ENCODE measurements around the gene RNF144B.
A peak's percentile ranks its signal among the peaks of the same experiment; 100 is the strongest.
"Not testable (repeated sequence)": the region's sequence is repeated elsewhere in the genome, so short reads cannot be mapped to it uniquely, and the experiment has no call there.

Gene RNF144B

GRCh38 chr6:18405477-18406293 is 18.5 kb downstream of the RNF144B start:
- no peak for TF ChIP-seq CTCF (IDR thresholded peaks at IDR 0.05; ENCODE audit: low read depth, low read length)
- in situ Hi-C loops (cut with HindIII; ENCODE audit: low sequenced_read_pairs), result no loop called here
- DNase-seq (ENCODE audit: low read depth, low spot score), result peak; percentile 95
- H3K4me3 ChIP-seq (ENCODE audit: low read depth, low read length), result no peak overlapping the region

GRCh38 chr6:18406955-18407749 is 20.0 kb downstream of the RNF144B start:
- no peak for TF ChIP-seq CTCF (IDR thresholded peaks at IDR 0.05; ENCODE audit: low read depth, low read length)
- no peak overlapping the region for H3K4me3 ChIP-seq (ENCODE audit: low read depth, low read length)
- in situ Hi-C loops (cut with HindIII; ENCODE audit: low sequenced_read_pairs), result no loop called here
- DNase-seq (ENCODE audit: low read depth, low spot score), result no peak

- H3K4me3 ChIP-seq (ENCODE audit: low read depth, low read length); in situ Hi-C loops (cut with HindIII; ENCODE audit: low sequenced_read_pairs); DNase-seq (ENCODE audit: low read depth, low spot score): not testable (repeated sequence)
Measured at GRCh38 chr6:18409602-18410001, 22.5 kb downstream of the RNF144B start.

GRCh38 chr6:18410412-18410811 is 23.3 kb downstream of the RNF144B start:
- no peak for TF ChIP-seq CTCF (IDR thresholded peaks at IDR 0.05; ENCODE audit: low read depth, low read length)
- no peak for DNase-seq (ENCODE audit: low read depth, low spot score)
- H3K4me3 ChIP-seq (ENCODE audit: low read depth, low read length), result no peak overlapping the region
- in situ Hi-C loops (cut with HindIII; ENCODE audit: low sequenced_read_pairs), result no loop called here

GRCh38 chr6:18412068-18412467 is 24.9 kb downstream of the RNF144B start:
- DNase-seq (ENCODE audit: low read depth, low spot score), result no peak
- no peak for TF ChIP-seq CTCF (IDR thresholded peaks at IDR 0.05; ENCODE audit: low read depth, low read length)
- in situ Hi-C loops (cut with HindIII; ENCODE audit: low sequenced_read_pairs), result no loop called here
- no peak overlapping the region for H3K4me3 ChIP-seq (ENCODE audit: low read depth, low read length)

- H3K4me3 ChIP-seq (ENCODE audit: low read depth, low read length), result no peak overlapping the region
- TF ChIP-seq CTCF (IDR thresholded peaks at IDR 0.05; ENCODE audit: low read depth, low read length), result no peak
- peak; percentile 68 for DNase-seq (ENCODE audit: low read depth, low spot score)
- in situ Hi-C loops (cut with HindIII; ENCODE audit: low sequenced_read_pairs), result no loop called here
Measured at GRCh38 chr6:18412644-18413043, 25.5 kb downstream of the RNF144B start.

GRCh38 chr6:18413381-18413780 is 26.2 kb downstream of the RNF144B start:
- DNase-seq (ENCODE audit: low read depth, low spot score), result no peak
- in situ Hi-C loops (cut with HindIII; ENCODE audit: low sequenced_read_pairs), result no loop called here
- no peak overlapping the region for H3K4me3 ChIP-seq (ENCODE audit: low read depth, low read length)
- no peak for TF ChIP-seq CTCF (IDR thresholded peaks at IDR 0.05; ENCODE audit: low read depth, low read length)

Measured in astrocyte of the spinal cord (primary cell).